Suprapubic skin (tissue), 3 donors: ENCODE data around the gene MSRB3.

Experiments
- CTCF ChIP-seq, 2 donors: fragments of 200-600 bp in 1 of 2; fragments of 450-650 bp in 1 of 2; sonication (generic) in 1 of 2; IDR thresholded peaks; one replicate each; pipeline ENCODE4 v1.5.1; 2016 to 2019; ENCODE audit warnings: antibody characterized with exemption in 2 of 2, mild to moderate bottlenecking in 1 of 2, moderate library complexity in 1 of 2
- EP300 ChIP-seq: sonication (generic); formaldehyde crosslinking; IDR thresholded peaks from one replicate; pipeline ENCODE4 v1.6.1; 2017; ENCODE audit warnings: antibody characterized with exemption
- POLR2A ChIP-seq, 2 donors: fragments of 450-650 bp; IDR thresholded peaks; one replicate each; pipeline ENCODE4 v1.6.1; 2017; ENCODE audit warnings: antibody characterized with exemption in 2 of 2, mild to moderate bottlenecking in 2 of 2, moderate library complexity in 2 of 2

GRCh38 chr12:65463611-65464010 lies 185.1 kb downstream of the MSRB3 start:
- TF ChIP-seq CTCF (IDR thresholded peaks at IDR 0.05) (no peak), EP300 (no peak), POLR2A (IDR thresholded peaks at IDR 0.05) (no peak)
